Activated CD8-positive, alpha-beta memory T cell treated with anti-CD3 and anti-CD28 coated beads for 4 hours (primary cell): ENCODE measurements around the gene PRRT3.
A peak's percentile ranks its signal among the peaks of the same experiment; 100 is the strongest.
"Not testable (repeated sequence)": the region's sequence is repeated elsewhere in the genome, so short reads cannot be mapped to it uniquely, and the experiment has no call there.

Experiments
- DNase-seq, 2 donors: peaks; one replicate each; pipeline ENCODE4 v3.0.0-alpha.2; 2020; ENCODE audit warnings: low read depth in 2 of 2

The PRRT3 gene

DNA sequence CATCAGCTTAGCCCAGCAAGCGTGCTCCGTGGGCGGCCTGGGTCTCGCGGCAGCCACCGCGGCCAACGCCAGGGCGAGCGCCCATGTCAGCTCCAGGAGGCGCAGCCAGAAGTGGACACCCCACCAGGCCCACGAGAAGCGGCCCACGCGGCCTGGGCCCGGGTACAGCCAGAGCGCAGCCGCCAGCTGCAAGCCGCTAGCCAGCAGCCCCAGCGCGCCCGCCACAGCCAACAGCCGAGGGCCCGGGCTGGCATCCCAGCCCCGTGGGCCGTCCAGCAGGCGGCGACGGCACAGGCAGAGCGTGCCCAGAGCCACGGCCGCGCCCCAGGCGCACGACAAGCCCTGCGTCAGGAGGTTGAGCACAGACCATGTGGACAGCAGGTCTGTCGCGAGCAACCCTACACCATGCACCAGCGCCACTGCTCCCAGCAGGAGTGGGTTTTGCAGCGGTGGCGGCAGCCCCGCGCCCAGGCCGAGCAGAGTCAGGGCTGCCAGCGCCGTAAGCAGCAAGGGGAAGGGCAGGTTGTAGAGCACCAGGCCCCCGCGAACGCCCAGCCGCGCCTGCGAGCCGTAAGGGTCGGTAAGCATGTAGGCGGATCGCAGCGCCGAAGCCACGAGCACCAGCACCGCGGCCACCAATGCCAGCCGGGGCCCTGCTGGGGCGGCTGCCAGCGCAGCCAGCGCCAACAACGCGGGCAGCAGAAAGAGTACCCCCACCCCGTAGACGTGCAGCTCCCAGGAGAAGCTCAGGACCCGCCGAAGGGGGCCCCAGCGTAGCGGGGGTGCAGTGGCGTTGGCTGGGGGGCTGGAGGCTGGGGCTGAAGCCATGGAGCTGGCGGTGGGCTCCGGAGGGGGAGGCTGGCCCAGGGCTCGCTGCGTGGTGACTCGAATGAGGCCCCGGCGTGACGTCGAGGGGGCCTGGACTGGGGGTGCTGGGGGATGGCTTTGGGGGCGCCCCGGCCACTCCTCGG is 4.9 kb downstream of the PRRT3 start:
- DNase-seq, result no peak

DNA sequence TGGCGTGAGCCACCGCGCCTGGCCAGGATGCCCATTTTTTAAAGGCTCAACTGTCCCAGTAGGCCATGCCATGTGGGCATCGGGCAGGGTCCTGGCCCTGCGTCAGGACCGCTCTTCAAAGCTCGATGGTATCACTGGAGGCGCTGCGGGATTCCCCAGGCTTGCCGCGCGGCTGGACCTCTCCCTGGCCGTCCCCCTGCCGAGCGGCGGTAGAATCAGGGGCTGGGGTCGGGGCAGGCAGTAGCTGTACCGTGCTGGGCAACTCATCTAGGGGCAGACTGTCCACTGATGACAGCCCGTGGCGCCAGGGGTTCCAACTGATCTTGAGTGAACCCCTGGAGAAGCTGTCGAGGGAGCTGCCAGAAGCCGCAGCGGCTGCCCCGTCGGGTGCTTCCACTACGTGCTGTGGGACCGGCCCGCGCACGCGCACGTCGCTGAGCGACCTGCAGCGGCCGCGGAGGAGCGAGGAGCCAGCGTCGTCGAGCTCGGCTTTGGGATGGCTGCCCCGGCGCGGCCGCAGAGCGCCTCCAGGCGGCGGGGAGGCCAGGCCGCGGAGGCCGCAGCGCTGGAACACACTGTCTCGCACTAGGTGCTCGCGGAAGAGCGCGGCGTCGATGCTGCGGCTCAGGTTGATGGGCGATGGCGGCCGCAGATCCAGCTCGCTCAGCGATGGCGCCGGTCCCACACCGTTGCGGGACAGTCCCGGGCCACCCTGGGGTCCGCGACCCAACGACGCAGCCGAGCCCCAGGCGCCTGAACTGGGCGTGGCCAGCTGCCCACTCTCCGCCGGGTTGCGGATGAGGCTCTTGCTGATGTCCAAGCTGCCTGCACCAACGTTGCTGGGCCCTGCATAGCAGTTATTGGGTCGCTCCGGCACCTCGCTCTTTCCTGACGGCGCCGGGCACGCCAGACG is 5.8 kb downstream of the PRRT3 start:
- peak; percentile 59 to 68 for DNase-seq

DNA sequence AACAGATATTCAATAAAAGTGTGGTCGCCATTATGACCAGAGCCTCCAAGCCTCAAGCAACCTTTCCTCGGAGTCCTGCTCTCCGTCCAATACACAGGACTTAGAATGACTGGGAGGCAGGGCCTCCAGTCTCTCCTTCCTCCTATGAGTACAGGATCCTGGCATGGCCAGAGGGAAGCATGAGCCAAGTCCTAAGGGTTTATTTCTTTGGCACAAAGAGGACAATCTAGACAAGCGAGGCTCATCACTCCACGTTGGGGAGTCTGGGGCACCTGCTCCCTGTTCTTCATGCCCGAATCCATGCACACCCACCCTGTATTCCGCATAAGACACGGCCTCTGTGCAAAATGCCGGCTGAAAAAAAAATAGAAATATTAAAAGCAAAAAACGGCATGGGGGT is 6.8 kb downstream of the PRRT3 start:
- no peak for DNase-seq

DNA sequence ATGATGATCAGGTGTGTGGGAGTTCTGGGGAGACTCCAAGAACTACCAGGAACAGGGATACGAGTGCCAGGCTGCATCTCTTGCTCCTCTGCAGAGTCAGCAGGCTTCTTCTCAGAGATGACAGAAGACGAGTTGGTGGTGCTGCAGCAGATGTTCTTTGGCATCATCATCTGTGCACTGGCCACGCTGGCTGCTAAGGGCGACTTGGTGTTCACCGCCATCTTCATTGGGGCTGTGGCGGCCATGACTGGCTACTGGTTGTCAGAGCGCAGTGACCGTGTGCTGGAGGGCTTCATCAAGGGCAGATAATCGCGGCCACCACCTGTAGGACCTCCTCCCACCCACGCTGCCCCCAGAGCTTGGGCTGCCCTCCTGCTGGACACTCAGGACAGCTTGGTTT is 7.9 kb downstream of the PRRT3 start:
- no peak for DNase-seq

DNA sequence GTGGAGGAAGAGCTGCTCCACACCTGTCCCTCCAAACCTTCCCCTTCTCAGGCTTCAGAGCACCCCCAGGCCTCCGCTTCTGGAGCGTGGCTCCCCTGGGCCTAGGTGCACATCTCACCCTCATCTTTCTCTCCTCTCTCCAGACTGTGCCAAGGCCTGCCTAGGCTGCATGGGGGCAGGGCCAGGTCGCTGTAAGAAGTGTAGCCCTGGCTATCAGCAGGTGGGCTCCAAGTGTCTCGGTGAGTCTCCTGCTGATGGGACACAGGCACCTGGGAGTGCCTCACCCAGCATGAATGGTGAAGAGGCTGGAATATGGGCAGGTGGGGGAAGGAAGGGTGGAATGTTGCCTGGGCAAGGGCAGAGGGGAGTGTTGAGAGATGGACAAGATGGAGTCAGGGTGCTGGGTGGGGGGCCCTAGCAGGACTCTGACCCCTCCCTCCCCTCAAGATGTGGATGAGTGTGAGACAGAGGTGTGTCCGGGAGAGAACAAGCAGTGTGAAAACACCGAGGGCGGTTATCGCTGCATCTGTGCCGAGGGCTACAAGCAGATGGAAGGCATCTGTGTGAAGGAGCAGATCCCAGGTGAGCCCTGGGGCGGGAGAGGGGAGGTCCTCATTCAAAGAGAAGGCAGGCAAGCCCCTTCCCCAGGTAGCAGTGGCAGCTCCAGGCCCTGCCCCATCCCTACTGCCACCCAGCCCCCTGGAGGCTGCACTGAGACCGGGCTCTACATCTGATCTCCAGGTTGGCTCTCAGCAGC is 9.1 kb downstream of the PRRT3 start:
- no peak for DNase-seq

DNA sequence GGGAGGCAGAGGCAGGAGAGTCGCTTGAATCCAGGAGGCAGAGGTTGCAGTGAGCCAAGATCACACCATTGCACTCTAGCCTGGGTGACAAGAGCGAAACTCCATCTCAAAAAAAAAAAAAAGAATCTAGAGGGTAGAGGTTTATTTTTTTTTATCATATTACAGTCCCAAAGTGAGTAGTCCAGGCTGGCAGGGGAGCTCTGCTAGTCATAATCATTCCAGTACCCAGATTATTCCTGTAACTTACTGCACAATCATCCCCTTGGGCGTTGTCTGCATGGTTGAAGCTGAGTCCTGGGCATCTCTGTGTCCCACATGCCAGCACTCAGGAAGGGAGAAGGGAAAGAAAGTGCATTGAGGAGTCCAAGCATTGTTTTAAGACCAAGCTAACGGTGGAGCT is 10.0 kb downstream of the PRRT3 start:
- DNase-seq, result no peak

DNA sequence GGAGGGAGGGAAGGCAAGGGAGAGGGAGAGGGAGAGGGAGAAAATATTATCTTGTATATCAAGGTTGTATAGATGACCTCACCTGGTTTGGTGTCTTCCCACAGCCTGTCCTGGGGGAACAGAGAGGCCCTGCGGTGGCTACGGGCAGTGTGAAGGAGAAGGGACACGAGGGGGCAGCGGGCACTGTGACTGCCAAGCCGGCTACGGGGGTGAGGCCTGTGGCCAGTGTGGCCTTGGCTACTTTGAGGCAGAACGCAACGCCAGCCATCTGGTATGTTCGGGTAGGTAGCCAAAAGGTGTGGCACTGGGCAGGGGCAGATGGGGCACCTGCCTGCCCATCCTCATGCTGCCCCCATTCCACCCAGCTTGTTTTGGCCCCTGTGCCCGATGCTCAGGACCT is 11.5 kb downstream of the PRRT3 start:
- DNase-seq, result no peak

DNA sequence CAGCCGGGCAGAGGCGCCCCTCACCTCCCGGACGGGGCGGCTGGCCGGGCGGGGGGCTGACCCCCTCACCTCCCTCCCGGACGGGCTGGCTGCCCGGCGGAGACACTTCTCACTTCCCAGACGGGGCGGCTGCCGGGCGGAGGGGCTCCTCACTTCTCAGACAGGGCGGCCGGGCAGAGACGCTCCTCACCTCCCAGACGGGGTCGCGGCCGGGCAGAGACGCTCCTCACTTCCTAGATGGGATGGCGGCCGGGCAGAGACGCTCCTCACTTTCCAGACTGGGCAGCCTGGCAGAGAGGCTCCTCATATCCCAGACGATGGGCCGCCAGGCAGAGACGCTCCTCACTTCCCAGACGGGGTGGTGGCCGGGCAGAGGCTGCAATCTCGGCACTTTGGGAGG is 12.3 kb downstream of the PRRT3 start:
- not testable (repeated sequence) for DNase-seq

DNA sequence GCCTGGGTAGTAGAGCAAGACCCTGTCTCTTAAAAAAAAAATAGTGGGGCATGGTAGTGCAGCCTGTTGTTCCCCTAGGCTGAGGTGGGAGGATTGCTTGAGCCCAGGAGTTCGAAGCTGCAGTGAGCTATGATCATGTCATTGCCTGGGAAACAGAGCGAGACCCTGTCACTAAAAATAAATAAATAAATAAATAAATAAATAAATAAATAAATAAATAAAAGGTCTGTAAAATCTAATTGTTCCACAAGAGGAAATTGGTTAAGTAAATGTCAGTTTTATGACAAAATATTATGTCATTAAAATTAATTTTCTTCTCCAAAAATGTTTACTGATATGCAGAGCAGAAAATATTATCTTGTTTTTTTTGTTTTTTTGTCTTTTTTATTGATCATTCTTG is 13.2 kb downstream of the PRRT3 start:
- no peak for DNase-seq

DNA sequence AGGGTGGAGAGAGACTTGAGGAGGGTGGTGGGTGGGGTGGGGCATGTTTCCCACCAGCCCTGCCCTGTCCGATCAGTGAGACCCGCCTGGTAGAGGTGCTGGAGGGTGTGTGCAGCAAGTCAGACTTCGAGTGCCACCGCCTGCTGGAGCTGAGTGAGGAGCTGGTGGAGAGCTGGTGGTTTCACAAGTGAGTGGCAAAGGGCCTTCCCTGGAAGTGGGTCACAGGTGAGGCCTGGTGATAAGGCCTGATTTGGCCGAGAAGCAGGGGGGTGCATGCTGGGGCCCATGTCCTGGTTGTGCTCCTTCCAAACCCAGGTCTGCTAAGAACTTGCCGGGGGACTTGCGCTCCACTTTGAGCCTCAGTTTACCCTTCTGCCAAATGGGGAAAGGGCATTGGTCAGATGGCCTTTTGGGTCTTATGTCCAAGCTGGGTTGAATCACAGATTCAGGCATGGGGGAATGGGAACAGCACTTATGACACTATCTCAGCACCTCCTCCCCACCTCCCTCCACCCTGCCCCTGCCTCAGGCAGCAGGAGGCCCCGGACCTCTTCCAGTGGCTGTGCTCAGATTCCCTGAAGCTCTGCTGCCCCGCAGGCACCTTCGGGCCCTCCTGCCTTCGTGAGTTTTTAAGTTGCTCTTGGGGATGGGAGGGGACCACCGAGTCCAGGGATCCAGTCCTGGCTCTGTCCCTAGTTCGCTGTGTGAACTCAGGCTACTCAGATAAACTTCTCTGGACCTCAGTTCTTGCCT is 14.5 kb downstream of the PRRT3 start:
- DNase-seq, result no peak

DNA sequence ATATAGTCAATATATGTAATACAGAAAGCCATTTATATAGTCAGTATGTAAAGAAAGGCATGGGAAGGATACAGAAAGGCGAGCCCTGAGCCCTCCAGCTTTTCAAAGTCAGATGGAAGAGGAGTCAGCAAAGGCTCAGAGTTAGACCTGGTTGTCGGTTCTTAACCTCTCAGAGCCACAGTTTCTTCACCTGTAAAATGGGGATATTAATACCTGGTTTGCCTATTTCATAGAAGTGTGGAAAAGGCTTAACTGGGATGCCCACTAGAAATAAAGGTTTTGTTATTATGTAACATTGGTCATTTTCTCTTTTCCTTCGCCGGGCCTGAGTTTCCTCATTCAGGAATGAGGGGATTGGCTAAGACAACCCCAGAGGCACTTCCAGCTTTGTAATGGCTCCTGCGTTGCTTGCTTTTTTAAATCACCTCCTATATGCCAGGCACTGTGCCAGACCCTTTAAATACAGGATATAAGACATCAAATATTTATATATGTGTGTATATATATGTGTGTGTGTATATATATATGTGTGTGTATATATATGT is 16.2 kb downstream of the PRRT3 start:
- no peak for DNase-seq

DNA sequence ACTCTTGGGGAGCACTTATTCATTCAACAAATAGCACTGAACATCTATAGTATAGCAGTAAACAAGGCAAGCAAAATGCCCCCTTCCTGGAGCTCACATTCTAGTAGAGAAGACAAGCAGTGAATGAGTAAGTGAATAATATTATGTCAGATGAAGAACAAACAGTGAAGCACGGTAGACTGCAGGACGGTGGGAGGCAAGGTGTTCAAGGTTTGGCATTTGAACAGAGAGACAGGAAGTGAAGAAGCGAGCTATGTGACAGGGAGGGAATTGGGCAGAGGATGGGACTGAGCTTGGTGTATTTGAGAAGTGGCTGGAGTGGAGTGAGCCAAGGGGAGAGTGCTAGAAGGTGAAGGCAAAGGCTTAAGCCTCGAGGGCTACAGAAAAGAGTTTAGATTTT is 17.2 kb downstream of the PRRT3 start:
- no peak for DNase-seq

DNA sequence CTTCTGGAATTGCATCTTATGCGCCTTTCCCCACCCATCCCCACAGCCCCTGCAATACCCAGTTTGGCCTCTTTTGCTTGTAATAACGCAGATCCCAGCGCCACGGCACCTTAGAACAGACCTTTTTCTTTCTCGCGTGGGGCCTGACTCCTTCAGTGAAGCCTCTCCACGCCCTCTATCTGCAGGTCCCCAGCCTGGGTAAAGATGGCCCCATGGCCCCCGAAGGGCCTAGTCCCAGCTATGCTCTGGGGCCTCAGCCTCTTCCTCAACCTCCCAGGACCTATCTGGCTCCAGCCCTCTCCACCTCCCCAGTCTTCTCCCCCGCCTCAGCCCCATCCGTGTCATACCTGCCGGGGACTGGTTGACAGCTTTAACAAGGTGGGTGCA is 18.0 kb downstream of the PRRT3 start:
- no peak for DNase-seq

DNA sequence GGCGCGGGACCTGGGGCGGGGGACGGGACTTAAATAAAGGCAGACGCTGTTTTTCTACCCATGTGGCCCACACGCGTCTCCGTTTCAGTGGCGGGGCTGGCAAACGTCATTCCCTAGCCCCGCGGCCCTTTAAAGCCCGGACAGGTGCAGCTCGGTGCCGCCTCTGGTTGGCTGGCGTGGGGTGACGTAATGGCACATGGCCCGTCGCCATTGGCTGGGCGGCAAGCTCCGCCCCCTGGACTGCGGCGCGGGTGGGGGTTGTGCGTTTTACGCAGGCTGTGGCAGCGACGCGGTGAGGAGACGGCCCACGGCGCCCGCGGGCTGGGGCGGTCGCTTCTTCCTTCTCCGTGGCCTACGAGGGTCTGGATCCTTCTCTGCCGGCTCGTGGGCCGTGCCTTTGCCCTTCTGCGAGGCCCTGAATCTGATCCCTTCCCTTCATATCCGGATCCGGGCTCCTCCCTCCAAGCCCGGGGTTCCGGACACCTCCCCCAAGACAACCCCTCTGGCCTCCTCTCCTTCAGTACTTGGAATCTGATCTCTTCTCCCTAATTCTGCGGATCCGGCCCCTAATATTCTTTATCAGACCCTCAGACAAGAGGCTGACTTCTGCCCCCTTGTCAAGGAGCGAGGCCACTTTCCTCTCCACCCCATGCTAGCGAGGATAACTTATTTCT is 18.5 kb downstream of the PRRT3 start, which contains the start of gene CRELD1:
CRELD1 (plus strand) TSS at position 274 of the 674 bp plus-strand sequence. CDS start 605 bp downstream, outside the sequence.
- peak; percentile 91 to 97 for DNase-seq

DNA sequence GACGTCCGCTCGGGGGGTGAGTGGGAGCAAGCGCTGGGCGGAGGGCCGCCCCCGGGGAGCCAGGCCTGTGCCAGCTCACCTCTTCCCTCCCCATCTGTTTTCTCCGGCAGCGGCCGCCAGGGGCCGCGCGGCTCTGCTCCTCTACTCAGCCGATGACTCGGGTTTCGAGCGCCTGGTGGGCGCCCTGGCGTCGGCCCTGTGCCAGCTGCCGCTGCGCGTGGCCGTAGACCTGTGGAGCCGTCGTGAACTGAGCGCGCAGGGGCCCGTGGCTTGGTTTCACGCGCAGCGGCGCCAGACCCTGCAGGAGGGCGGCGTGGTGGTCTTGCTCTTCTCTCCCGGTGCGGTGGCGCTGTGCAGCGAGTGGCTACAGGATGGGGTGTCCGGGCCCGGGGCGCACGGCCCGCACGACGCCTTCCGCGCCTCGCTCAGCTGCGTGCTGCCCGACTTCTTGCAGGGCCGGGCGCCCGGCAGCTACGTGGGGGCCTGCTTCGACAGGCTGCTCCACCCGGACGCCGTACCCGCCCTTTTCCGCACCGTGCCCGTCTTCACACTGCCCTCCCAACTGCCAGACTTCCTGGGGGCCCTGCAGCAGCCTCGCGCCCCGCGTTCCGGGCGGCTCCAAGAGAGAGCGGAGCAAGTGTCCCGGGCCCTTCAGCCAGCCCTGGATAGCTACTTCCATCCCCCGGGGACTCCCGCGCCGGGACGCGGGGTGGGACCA is 19.2 kb downstream of the PRRT3 start:
- DNase-seq, result peak; percentile 81 to 86

DNA sequence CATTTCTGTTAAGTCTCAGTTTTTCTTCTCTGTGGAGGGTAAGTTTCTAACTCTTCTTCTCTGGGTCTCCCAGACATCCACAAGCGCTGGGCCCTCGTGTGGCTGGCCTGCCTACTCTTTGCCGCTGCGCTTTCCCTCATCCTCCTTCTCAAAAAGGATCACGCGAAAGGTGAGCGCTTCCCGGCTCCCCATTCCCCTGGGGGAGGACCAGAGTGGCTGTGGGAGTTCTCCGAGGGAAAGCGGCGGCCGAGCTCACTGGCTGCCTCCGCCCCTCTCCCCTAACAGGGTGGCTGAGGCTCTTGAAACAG is 19.7 kb downstream of the PRRT3 start:
- DNase-seq, result no peak

DNA sequence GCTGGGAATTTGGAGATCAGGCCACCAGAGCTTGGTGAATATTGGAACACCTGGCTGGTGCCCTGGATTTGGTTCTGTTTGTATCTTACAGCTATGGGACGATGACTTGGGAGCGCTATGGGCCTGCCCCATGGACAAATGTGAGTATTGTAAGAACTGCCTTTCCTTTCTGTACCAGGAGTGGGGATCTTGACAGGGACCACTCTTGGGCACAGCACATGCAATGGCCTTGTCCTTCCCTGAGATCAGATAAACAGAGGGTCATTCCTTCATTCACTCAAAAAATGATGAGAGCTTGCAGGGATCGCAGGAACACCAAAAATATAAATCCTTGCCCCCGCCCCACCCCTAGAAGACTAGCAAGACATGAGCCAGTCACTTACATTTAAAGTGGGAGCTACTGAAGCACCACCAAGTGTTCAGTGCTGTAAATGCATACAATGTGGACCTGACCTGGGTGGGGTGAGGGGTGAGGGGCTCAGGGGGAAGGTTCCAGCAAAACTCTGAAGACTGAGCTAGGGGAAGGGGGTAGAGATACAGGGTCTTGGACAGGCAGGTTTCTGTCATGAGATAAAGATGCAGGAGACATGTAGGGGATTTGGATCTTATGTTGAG is 21.3 kb downstream of the PRRT3 start:
- DNase-seq, result no peak

DNA sequence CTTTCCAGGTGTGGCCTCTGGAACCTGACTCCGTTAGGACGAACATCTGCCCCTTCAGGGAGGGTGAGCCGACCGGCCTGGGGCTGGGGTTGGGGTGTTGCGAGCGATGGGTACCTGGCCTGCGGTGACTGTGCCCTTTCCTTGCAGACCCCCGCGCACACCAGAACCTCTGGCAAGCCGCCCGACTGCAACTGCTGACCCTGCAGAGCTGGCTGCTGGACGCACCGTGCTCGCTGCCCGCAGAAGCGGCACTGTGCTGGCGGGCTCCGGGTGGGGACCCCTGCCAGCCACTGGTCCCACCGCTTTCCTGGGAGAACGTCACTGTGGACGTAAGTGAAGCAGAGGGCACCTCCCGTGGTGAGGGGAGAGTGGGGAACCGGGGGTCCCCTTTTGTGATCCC is 24.1 kb downstream of the PRRT3 start:
- no peak for DNase-seq
